ENCODE measurements around the gene KIF1A.

DNA sequence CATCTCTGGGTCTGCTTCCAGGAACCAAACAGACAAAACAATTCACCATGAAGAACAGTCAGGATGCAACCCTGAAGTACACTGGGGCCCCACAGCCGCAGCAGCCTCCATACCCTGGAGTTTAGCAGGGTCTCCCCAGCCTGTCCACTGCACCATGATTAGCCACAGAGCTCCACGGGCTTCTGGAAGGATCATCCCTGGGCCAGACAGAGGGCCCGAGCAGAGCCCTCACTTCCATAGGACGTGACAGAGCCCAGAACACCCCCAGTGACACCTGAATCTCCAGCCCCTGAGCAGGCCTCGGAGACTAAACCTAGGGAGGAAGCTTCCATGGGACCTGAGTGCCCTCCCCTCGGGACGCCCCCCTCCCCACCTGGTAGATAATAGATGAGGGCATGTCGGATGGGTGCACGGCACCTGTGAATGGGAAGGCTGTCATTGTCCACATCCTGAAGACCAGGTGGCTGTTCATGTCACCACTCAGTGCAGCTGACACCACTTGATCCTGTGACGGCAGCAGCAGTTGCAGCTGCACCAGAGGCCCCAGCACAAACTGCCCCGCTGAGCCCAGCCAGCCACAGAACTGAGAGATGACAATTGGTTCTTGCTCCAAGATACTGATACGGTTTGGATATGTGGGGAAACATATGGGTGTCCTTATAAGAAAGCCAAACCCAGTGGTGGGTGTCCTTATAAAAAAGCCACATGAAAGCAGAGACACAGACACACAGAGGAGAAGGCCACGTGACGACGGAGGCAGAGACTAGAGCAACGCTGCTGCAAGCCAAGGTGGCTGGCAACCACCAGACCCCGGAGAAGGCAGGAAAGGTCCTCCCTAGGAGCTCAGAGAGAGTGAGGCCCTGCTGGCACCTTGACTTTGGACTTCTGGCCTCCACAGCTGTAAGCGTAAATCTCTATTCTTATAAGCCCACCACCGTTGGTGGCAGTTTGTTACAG is 23.2 kb downstream of the KIF1A start:
- no peak for TF ChIP-seq CTCF (conservative IDR thresholded peaks at IDR 0.05; ENCODE audit: low read length)
- no peak for TF ChIP-seq EZH2phosphoT487 (IDR thresholded peaks at IDR 0.05; ENCODE audit: borderline replicate concordance)
